ENCODE results near the gene CLTCL1.

The CLTCL1 gene

DNA sequence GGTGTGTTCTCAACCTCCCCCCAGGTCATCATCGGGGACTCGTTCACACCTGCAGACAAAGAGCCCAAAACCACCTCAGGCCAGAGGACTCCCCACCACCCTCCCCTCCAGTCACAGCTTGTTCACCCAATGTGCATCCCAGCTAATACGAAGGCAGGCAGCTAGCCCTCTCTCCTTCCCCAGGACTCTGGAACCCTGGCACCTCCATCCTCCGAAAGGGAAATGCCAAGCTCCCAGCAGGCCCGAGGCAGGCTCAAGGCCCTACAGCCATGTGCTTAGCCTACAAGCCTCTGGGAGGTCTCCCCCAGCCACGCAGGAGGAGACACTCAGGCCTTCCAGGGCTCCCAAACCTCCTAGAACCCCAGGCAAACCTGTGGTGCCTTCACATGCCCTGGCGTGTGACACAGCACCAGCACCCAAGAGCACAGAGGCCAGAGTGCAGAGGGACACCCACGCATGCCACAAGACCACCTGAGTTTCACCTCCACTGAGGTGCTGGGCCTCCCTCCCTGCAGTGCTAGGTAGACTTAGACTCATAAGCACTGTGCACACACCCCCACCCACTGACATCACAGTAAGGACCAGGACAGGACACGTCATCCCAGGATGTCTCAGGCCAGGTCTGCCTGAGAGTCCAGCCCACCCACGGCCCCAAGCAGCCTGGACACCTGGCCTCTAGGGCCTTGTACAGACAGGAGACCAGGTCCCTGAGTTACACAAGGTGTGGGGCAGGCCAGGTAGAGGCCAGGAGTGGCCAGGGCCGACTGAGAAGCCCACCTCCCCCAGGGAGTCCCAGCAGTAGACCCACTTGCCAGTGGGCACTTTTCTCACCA lies 153.9 kb downstream of the CLTCL1 start:
- no peaks in the 10 kb centered on the region for H3K27me3 Mint-ChIP-seq (ENCODE audit: low read depth, poor library complexity)
- H3K4me3 Mint-ChIP-seq = no peak overlapping the region
- H3K27ac Mint-ChIP-seq = no peak overlapping the region
- peaks cover 36% of the 10 kb centered on the region for H3K36me3 Mint-ChIP-seq (ENCODE audit: low read depth)
- TF ChIP-seq, protein P1, sequence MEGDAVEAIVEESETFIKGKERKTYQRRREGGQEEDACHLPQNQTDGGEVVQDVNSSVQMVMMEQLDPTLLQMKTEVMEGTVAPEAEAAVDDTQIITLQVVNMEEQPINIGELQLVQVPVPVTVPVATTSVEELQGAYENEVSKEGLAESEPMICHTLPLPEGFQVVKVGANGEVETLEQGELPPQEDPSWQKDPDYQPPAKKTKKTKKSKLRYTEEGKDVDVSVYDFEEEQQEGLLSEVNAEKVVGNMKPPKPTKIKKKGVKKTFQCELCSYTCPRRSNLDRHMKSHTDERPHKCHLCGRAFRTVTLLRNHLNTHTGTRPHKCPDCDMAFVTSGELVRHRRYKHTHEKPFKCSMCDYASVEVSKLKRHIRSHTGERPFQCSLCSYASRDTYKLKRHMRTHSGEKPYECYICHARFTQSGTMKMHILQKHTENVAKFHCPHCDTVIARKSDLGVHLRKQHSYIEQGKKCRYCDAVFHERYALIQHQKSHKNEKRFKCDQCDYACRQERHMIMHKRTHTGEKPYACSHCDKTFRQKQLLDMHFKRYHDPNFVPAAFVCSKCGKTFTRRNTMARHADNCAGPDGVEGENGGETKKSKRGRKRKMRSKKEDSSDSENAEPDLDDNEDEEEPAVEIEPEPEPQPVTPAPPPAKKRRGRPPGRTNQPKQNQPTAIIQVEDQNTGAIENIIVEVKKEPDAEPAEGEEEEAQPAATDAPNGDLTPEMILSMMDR (IDR thresholded peaks at IDR 0.05) = no peak
- DNase-seq = no peak
- no peaks in the 10 kb centered on the region for H3K9me3 Mint-ChIP-seq
- peaks cover 2% of the 10 kb centered on the region for H3K4me1 Mint-ChIP-seq

DNA sequence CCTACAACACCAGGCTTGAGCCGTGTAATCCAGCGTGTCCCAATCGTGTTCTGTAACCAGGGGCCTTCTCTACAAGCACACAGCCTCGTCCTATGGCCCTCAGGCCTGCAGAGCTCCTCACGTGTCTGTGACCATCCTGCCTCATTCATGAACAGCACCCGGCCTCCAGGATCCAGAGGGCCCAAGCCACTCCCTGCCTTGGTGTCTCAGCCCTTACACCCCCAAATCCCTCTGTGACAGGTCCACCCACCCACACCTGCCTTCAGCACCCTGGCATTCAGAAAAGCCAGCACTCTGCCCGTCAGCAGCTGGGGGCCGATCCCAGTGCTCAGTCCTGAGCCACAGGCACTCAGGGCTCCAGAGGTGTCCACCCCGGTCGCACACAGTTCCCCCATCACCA lies 154.6 kb downstream of the CLTCL1 start:
- Mint-ChIP-seq H3K27me3 (ENCODE audit: low read depth, poor library complexity) (no peaks in the 10 kb centered on the region), H3K4me3 (no peak overlapping the region), H3K36me3 (ENCODE audit: low read depth) (peaks cover 36% of the 10 kb centered on the region)

DNA sequence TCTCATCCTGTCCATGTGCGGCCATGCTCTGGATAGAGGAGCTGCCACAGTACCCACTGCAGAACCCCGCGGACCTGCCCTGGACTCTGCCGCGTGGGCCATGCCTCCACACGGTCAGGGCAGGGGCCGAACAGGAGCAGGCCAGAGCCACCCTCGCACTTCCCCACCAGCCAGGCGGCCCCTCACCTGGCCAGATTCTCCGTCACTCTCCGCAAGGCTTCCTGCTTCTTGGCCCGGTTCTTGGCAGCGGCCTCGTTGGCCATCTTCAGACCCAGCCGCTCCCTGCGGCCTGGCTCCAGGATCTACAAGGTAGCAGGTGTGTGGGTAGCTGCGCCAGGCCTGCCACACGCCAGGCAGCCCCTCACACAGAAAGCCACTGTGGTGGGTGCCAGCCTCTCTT lies 156.6 kb downstream of the CLTCL1 start:
- Mint-ChIP-seq H3K36me3 (ENCODE audit: low read depth) (peaks cover 28% of the 10 kb centered on the region), H3K4me3 (no peak overlapping the region), H3K27me3 (ENCODE audit: low read depth, poor library complexity) (peaks cover 5% of the 10 kb centered on the region), H3K27ac (no peak overlapping the region), H3K4me1 (no peaks in the 10 kb centered on the region), H3K9me3 (no peaks in the 10 kb centered on the region)
- DNase-seq = no peak
- TF ChIP-seq, protein P1 (IDR thresholded peaks at IDR 0.05) = no peak

More for the DNA sequence above, 154.6 kb downstream of the CLTCL1 start:
- Mint-ChIP-seq H3K27ac (no peak overlapping the region), H3K9me3 (no peaks in the 10 kb centered on the region), H3K4me1 (no peaks in the 10 kb centered on the region)
- DNase-seq = no peak
- TF ChIP-seq, protein P1 (IDR thresholded peaks at IDR 0.05) = no peak

DNA sequence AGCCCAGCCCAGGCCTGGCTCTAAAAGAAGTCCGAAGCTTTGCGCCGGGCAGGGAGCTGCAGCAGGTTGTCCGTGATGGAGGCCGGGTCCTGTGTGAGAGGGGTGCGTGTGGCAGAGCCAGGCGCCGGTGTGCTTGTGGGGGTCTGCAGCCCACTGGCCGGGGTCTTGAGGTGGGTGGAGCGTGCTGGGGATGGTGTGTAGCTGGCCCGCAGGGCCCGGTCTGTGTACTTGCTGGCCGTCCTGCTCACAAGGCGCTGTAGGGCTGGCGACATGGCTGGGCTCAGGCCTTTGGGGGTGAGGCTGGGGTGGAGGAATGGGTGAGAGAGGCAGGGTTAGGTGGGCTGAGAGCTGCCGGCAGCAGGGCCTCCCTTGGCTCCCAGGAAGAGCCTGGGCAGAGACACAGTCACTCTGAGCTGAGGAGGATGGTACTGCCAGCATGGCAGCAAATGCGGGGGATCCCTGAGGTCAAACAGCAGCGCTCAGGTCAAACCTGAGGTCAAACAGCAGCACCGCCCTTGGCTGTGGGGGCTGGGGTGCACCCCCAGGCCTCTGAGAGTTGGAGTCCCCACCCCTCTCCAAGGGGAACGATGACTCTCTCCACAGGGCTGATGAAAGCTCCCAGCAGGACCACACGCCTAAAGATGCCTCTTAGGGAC lies 157.2 kb downstream of the CLTCL1 start:
- Mint-ChIP-seq H3K9me3 (no peaks in the 10 kb centered on the region), H3K36me3 (ENCODE audit: low read depth) (peaks cover 24% of the 10 kb centered on the region), H3K4me1 (no peaks in the 10 kb centered on the region), H3K27me3 (ENCODE audit: low read depth, poor library complexity) (peaks cover 8% of the 10 kb centered on the region), H3K4me3 (no peak overlapping the region), H3K27ac (no peak overlapping the region)
- TF ChIP-seq, protein P1 (IDR thresholded peaks at IDR 0.05) = no peak
- DNase-seq = no peak

DNA sequence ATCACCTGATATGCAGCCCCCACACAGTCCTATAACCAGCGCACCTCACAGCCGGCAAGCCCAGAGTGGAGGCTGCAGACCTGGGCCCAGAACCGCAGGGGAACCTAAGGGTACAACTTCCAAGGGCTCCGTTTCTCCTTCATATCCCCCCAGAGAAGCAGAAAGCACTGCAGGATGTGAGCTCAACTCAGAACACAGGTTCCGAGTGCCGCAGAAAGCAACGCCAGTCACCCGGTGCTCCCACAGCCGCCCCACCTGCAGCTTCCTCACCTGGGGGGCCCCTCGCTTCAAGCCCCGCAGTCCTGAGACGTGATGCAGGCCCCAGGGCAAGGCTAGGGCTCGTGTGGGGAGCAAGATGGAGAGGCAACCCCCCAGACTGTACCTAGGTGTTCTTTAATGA lies 158.0 kb downstream of the CLTCL1 start:
- H3K27me3 Mint-ChIP-seq (ENCODE audit: low read depth, poor library complexity) = peaks cover 12% of the 10 kb centered on the region
- H3K36me3 Mint-ChIP-seq (ENCODE audit: low read depth) = peaks cover 24% of the 10 kb centered on the region
- DNase-seq = no peak
- no peaks in the 10 kb centered on the region for H3K9me3 Mint-ChIP-seq
- TF ChIP-seq, protein P1 (IDR thresholded peaks at IDR 0.05) = no peak
- no peak overlapping the region for H3K27ac Mint-ChIP-seq
- no peaks in the 10 kb centered on the region for H3K4me1 Mint-ChIP-seq
- H3K4me3 Mint-ChIP-seq = no peak overlapping the region
